OCI-LY3 (cell line): ENCODE measurements around the gene CA14.
"Not testable (repeated sequence)": the region's sequence is repeated elsewhere in the genome, so short reads cannot be mapped to it uniquely, and the experiment has no call there.

Experiments
- H2AFZ ChIP-seq: fragments of 200-600, 300-600 bp; shearing (Covaris generic); 2 replicates; pipeline ENCODE4 v1.6.0; 2014; ENCODE audit warnings: antibody characterized with exemption, low read depth, low read length
- H3K27ac ChIP-seq: fragments of 200-600, 300-600 bp; sonication (generic); 2 replicates; pipeline ENCODE4 v1.5.1; 2014; ENCODE audit warnings: mild to moderate bottlenecking, low read length, moderate library complexity, mixed read lengths
- H3K27me3 ChIP-seq: fragments of 200-600, 300-600 bp; sonication (generic); 2 replicates; pipeline ENCODE4 v1.6.1; 2014; ENCODE audit warnings: low read depth, low read length, mixed read lengths
- H3K36me3 ChIP-seq: fragments of 200-600, 300-600 bp; sonication (generic); replicated peaks from 2 replicates; pipeline ENCODE3; 2014; ENCODE audit warnings: low read depth, low read length, mixed read lengths
- H3K4me1 ChIP-seq: fragments of 300-600, 200-600 bp; sonication (generic); 2 replicates; pipeline ENCODE4 v1.6.1; 2014; ENCODE audit warnings: low read length, mixed read lengths
- H3K4me2 ChIP-seq: fragments of 200-600, 300-600 bp; sonication (generic); 2 replicates; pipeline ENCODE4 v1.6.1; 2014; ENCODE audit warnings: low read length, mixed read lengths
- H3K4me3 ChIP-seq: fragments of 300-600, 200-600 bp; sonication (generic); 2 replicates; pipeline ENCODE4 v1.5.1; 2014; ENCODE audit warnings: antibody characterized with exemption, mild to moderate bottlenecking, low read length, moderate library complexity
- H3K79me2 ChIP-seq: fragments of 300-600, 200-600 bp; shearing (Covaris generic); 2 replicates; pipeline ENCODE4 v1.6.1; 2014; ENCODE audit warnings: mild to moderate bottlenecking, low read length, mixed read lengths
- H3K9ac ChIP-seq: fragments of 300-600, 200-600 bp; shearing (Covaris generic); 2 replicates; pipeline ENCODE4 v1.6.0; 2014; ENCODE audit warnings: mild to moderate bottlenecking, low read length, moderate library complexity
- H3K9me3 ChIP-seq: fragments of 200-600, 300-600 bp; shearing (Covaris generic); 2 replicates; pipeline ENCODE4 v1.6.1; 2014; ENCODE audit warnings: low read length, mixed read lengths; ENCODE audit not compliant: insufficient read depth
- H4K20me1 ChIP-seq: fragments of 200-600, 300-600 bp; sonication (generic); 2 replicates; pipeline ENCODE4 v1.6.1; 2016; ENCODE audit warnings: low read length, mixed read lengths; ENCODE audit not compliant: insufficient read depth
- EZH2phosphoT487 ChIP-seq: fragments of 200-600 bp; shearing (Covaris generic); IDR thresholded peaks from 2 replicates; pipeline ENCODE4 v1.6.1; 2018; ENCODE audit warnings: antibody characterized with exemption, mixed run types, low read depth
- TF ChIP-seq, protein P1 (sequence below): fragments of 200-600, 300-600 bp; sonication (generic); IDR thresholded peaks from 2 replicates; pipeline ENCODE4 v1.5.1; 2014; ENCODE audit warnings: antibody characterized with exemption, low read length, low read depth

CA14 gene

GRCh38 chr1:150235852-150236613 lies 21.5 kb upstream of the CA14 start, which contains the start of gene ANP32E:
Gene ANP32E (minus strand): TSS chr1:150236112. CDS start chr1:150235786, 326 bp downstream.
- Histone ChIP-seq H3K4me1 (peaks cover 21% of the 10 kb centered on the region), H4K20me1 (peaks cover 13% of the 10 kb centered on the region), H3K4me3 (peak within 1 kb of the TSS; percentile 90), H3K9me3 (no peaks in the 10 kb centered on the region), H3K79me2 (peaks cover 56% of the 10 kb centered on the region), H3K36me3 (peaks cover 7% of the 10 kb centered on the region), H3K27ac (peak within 1 kb of the TSS; percentile 92), H3K9ac (peak within 1 kb of the TSS; percentile 99), H3K27me3 (no peaks in the 10 kb centered on the region), H3K4me2 (peak within 1 kb of the TSS; percentile 88), H2AFZ (peak within 1 kb of the TSS; percentile 63; the same call in 1 of the 2 replicates)
- TF ChIP-seq, protein P1, sequence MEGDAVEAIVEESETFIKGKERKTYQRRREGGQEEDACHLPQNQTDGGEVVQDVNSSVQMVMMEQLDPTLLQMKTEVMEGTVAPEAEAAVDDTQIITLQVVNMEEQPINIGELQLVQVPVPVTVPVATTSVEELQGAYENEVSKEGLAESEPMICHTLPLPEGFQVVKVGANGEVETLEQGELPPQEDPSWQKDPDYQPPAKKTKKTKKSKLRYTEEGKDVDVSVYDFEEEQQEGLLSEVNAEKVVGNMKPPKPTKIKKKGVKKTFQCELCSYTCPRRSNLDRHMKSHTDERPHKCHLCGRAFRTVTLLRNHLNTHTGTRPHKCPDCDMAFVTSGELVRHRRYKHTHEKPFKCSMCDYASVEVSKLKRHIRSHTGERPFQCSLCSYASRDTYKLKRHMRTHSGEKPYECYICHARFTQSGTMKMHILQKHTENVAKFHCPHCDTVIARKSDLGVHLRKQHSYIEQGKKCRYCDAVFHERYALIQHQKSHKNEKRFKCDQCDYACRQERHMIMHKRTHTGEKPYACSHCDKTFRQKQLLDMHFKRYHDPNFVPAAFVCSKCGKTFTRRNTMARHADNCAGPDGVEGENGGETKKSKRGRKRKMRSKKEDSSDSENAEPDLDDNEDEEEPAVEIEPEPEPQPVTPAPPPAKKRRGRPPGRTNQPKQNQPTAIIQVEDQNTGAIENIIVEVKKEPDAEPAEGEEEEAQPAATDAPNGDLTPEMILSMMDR, result no peak
- no peak for TF ChIP-seq EZH2phosphoT487

DNA sequence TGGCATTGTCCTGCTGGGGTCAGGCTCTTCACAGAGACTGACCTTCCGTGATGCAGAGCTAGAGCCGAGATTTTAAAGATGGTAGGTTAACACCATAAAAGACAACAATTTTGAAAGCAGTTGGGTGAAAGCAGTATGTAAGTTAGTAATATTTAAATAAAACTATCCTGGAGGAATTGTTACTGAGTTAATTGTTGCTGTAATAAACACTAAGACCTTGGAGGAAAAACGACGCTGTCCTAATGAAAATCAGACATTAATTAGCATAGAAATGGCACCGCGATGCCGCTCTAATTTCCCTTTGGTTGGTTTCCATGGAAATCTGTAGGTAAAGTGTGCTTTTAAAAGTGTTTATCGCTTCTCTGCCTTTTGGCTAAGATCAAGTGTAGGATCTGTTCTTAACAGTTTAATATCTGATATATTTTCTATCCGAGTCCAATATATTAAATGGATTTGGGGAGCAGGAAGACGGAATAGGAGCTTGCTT lies 20.9 kb upstream of the CA14 start:
- Histone ChIP-seq H3K27ac (peak overlapping the region; percentile 85), H3K4me1 (peaks cover 21% of the 10 kb centered on the region), H3K9me3 (no peaks in the 10 kb centered on the region), H3K4me2 (peak overlapping the region; percentile 86), H3K27me3 (no peaks in the 10 kb centered on the region), H3K36me3 (peaks cover 2% of the 10 kb centered on the region), H3K79me2 (peaks cover 50% of the 10 kb centered on the region), H3K9ac (peak overlapping the region; percentile 83), H3K4me3 (peak overlapping the region; percentile 90), H4K20me1 (peaks cover 13% of the 10 kb centered on the region), H2AFZ (peak overlapping the region; percentile 63; the same call in 1 of the 2 replicates)
- TF ChIP-seq, protein P1, result peak; percentile 27; the same call in 1 of the 2 replicates
- TF ChIP-seq EZH2phosphoT487, result no peak

DNA sequence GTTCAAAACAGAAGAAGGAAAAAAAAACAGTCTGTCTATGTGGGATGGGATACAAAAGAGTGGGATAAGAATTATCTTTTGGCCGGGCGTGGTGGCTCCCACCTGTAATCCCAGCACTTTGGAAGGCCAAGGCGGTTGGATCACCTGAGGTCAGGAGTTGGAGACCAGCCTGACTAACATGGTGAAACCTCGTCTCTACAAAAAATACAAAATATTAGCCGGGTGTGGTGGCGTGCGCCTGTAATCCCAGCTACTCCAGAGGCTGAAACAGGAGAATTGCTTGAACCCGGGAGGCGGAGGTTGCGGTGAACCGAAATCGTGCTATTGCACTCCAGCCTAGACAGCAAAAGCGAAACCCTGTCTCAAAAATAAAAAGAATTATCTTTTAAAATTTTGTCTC lies 20.4 kb upstream of the CA14 start:
- peak overlapping the region; percentile 90 for H3K4me3 ChIP-seq

GRCh38 chr1:150237746-150238145 lies 19.8 kb upstream of the CA14 start:
- Histone ChIP-seq H2AFZ (no peak overlapping the region), H3K36me3 (no peaks in the 10 kb centered on the region), H3K27ac (no peak overlapping the region), H3K27me3 (no peaks in the 10 kb centered on the region), H3K9me3 (no peaks in the 10 kb centered on the region), H3K79me2 (peaks cover 39% of the 10 kb centered on the region), H3K4me2 (no peak overlapping the region), H3K9ac (no peak overlapping the region), H4K20me1 (peaks cover 11% of the 10 kb centered on the region), H3K4me3 (no peak overlapping the region), H3K4me1 (peaks cover 18% of the 10 kb centered on the region)
- no peak for TF ChIP-seq EZH2phosphoT487
- TF ChIP-seq, protein P1, result no peak

More for the DNA sequence above, 20.4 kb upstream of the CA14 start:
- not testable (repeated sequence) for H2AFZ ChIP-seq, H3K9me3 ChIP-seq, H3K36me3 ChIP-seq, H3K27ac ChIP-seq, H3K27me3 ChIP-seq
- peak overlapping the region; percentile 86 for H3K4me2 ChIP-seq
- peaks cover 13% of the 10 kb centered on the region for H4K20me1 ChIP-seq
- peaks cover 44% of the 10 kb centered on the region for H3K79me2 ChIP-seq
- peak overlapping the region; percentile 83 for H3K9ac ChIP-seq
- H3K4me1 ChIP-seq, result peaks cover 21% of the 10 kb centered on the region
